ENCODE results near the gene EHHADH.
A peak's percentile ranks its signal among the peaks of the same experiment; 100 is the strongest.
"Not testable (repeated sequence)": the region's sequence is repeated elsewhere in the genome, so short reads cannot be mapped to it uniquely, and the experiment has no call there.

Gene EHHADH

DNA sequence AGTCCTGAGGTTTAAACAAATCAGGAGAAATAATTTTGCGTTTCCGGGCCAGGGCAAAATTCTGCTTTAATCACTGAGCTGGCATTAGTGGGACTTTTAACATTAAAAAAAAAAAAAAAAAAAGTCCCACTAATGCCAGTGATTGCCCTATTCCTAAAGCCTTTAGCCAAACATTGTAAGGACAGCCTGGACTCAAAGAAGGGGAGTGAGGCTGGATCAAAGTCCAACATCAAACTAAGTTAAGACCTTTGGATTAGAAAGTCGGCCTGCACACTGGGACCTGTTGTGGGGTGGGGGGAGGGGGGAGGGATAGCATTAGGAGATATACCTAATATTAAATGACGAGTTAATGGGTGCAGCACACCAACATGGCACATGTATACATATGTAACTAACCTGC is 716 bp downstream of the EHHADH start:
- not testable (repeated sequence) for DNase-seq (ENCODE audit: low read depth in 2 of 3, low spot score in 1 of 3)

DNA sequence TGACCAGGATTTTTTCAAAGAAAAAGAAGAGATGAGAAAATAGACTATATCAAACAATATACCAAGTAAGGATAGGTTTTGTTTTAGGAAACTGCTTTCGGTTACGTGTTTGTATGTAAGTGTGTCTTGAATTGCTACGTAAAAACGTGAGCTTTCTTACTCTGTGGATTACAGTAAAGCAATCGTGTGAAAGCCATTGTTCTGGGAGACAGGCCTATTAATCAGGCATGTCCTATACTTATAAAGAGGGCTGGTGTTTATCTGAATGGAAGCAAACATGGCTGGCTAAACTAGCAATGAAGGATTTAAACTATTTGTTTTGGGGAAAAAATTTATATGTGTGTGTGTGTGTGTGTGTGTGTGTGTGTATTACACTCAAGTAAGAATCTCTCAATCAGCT is 2.6 kb downstream of the EHHADH start:
- DNase-seq (ENCODE audit: low read depth in 2 of 3, low spot score in 1 of 3), result no peak

DNA sequence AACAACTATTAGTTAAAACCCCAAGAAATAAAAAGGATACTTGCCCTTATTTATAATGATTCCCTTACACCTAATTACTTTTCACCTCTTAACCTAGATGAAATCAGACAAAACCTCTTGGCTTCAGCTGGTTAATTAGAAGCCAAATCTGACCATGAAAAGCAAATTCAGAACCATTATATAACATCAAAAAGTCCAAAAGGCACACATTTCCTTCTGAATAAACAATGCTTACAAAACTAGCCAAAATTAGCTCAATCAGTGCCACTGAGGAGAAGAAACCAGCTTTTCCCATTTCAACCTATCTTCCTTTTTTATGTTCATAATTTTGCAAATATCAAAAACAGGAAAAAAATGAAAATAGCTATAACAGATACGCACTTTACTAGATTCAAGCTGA is 3.2 kb downstream of the EHHADH start:
- DNase-seq (ENCODE audit: low read depth in 2 of 3, low spot score in 1 of 3), result no peak

DNA sequence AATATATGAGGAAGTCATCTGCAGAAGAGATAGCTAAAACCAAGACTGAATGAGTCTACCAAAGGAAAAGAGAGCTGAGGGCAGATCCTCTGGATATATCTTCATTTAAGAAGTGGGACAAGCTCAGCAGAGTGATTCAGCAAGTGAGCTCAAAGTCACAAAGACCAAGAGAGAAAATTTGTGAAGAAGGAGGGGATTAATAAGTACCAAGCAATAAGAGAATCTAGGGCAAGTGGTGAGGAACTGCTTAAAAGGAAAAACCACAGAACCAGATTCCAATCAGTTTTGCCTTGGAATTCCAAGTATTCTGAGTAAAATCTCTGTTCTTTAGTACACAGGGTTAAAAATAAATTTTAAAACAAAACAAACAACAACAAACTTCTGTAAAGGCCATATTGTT is 3.6 kb downstream of the EHHADH start:
- DNase-seq (ENCODE audit: low read depth in 2 of 3, low spot score in 1 of 3), result no peak

DNA sequence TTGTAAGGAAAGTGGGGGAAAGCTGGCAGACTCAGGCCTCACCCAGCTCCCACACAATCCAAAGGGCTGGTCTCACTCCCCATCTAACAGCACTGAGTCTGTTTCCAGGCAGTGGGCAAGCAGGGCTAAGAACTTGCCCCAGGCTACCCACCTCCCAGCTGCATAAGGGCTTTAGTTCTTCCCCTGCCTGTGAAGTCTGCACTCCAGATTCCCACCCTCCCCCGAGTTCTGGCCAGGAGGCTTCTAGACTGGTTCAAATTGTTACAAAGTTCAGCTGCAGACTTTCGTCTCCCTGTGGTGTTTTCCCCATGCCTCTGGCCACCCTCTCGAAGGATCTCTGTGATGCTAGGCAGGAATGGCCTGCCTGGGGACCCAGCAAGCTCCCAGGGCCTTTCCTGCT is 11.2 kb downstream of the EHHADH start:
- no peak for DNase-seq (ENCODE audit: low read depth in 2 of 3, low spot score in 1 of 3)

DNA sequence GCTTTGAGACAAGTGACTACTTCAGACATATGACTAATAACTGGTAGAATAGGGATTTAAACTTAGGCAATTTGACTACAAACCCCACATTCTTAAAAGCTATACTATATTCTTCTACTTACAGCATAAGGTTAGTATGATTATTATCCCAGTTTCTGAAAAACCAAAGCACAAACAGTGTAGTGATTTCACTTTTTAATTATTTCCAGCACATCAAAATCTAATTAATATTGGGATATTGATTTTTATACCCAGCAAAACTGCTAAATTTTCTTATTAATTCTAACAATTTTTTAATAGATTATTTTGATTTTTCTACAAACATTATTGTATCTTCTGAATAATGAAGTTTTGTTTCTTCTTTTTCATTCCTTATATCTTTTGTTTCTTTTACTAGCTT is 16.9 kb downstream of the EHHADH start:
- DNase-seq (ENCODE audit: low read depth in 2 of 3, low spot score in 1 of 3), result no peak

DNA sequence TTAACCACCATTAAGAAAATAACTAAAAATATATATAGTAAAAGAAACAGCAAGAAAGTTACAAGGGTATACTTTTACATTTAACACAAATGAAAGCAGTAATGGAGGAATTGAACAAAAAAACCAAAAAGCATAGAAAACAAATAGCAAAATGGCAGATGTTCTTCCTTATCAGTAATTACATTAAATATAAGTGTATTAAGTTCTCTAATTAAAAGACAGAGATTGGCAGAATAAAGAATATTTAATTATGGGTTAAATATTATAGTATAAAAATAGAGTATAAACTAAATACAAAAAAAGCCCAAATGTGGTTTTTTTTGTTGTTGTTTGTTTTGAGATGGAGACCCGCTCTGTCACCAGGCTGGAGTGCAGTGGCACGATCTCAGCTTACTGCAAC is 20.5 kb downstream of the EHHADH start:
- no peak for DNase-seq (ENCODE audit: low read depth in 2 of 3, low spot score in 1 of 3)

DNA sequence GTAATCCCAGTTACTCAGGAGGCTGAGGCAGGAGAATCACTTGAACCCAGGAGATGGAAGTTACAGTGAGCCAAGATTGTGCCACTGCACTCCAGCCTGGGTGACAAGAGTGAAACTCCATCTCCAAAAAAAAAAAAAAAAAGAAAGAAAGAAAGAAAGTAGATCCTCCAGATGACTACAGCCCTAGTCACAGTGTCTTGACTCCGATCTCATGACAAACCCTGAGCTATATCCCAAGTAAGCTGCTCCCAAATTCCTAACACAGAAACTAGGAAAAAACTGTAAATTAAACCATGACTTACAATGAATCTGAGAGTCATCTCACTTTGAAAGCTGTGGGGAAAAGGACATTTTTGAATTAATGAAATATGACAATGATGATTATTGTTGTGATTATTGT is 27.3 kb downstream of the EHHADH start:
- DNase-seq (ENCODE audit: low read depth in 2 of 3, low spot score in 1 of 3), result not testable (repeated sequence)

DNA sequence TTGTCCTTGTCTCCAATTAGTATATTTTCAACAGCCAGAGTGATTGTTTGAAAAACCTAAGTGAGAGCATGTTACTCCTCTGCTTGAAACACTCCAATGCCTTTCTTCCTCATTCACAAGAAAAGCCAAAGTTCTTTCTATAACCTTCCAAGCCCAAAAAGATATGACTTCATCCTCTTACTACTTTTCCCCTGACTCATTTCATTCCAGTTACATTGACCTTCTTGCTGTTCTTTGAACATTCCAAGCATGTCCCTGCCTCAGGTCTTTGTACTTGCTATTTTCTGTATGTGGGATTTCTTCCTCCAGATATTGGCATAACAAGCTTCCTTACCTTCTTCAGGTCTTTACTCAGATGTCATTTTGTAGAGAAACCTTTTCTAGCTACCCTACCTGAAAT is 28.3 kb downstream of the EHHADH start:
- DNase-seq (ENCODE audit: low read depth in 2 of 3, low spot score in 1 of 3), result no peak

DNA sequence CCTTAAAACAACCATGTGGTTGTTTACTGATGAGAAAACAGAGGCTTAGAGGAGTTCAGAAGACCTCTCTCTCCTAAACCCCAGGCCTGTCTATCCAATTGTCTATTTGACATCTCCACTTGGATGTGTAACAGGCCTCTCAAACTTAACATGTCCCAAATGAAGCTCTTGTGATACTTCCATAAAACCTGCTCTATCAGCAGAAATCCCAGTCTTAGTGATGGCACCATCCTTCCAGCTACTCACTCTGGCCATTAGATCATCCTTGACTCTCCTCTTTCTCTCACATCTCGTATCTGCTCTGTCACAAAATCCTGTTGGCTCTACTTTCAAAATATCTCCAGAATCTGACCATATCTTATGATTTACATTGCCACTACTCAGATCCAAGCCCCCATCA is 28.8 kb downstream of the EHHADH start:
- DNase-seq (ENCODE audit: low read depth in 2 of 3, low spot score in 1 of 3), result no peak

DNA sequence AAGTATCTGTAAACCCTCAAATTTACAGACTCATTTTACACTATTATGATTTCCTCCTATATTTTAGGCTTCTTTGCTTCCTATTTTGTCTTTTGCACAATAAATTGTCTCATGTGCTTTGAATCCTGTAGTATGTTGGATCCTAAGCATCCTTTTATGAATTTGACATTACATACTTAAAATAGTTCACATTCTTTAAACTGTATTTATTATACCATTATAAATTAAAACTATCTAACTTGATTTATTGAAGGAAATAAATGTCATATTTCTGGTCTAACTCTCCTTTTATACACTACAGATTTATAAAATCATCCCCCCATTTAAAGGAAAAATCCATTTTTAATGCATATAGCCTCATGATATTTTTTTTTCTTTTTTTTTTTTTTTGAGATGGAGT is 32.6 kb downstream of the EHHADH start:
- no peak for DNase-seq (ENCODE audit: low read depth in 2 of 3, low spot score in 1 of 3)

DNA sequence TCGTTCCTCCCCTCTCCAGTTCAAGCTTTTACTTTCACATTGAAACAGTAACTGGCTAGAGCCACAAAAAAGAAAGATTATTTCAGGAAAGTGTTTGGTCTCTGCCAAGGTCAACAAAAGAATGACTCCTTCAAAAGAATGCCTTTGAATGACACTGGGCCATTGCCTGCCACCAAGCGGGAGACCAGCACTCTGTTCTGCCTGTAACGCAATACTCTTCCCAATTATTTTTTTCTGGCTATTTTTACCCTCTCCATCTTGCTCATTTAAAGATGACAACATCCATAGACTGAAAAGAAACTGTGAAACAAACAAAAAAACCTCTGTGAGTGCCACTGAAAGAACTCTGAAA is 37.3 kb downstream of the EHHADH start:
- no peak for DNase-seq (ENCODE audit: low read depth in 2 of 3, low spot score in 1 of 3)

DNA sequence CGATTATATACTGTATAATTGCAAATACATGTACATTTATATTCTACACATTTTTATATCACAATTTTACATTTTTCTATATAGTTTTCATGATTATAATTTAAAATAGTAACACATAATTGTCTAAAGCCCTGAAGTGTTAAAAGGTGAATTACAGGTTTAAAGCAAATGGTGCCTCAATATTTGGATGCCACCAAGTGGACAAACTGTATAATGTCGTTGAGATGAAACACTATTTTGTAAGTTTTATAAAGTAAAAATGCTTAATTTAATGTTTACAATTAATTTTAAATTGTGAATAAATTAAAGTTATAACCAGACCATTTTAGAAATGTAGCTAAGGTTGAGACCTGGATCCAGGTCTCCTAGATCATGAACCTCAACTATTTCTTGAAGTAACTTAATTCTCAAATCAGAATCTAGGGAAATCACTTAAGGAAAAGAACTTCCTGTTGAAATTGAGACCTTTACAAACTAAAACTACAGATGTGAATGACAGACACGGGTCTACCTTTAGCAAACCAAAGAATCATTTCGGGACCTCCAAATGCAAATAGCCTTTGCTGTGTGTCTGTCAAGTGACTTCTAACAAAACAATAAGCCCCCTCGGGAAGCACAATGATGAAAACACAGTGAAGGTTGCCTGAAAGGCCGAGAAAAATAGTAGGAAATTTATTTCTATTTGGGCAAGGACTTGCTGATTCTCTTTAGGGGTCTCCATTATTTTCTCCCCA is 37.8 kb downstream of the EHHADH start:
- peak in 1 of 3 donors; percentile 3 for DNase-seq (ENCODE audit: low read depth in 2 of 3, low spot score in 1 of 3)

DNA sequence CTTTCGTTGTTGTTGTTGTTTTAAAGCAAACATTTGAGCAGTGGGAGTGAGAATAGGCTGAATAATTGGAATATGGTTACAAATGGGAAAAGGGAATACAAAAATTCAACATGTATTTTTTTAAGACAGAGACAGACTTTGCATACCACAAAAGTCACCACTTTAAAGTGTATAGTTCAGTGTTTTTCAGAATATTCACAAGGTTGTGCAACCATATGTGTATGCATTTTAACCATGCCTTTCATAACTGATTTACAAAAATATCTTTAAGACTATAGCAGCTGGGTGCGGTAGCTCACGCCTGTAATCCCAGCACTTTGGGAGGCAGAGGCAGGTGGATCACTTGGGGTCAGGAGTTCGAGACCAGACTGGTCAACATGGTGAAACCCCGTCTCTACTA is 41.3 kb downstream of the EHHADH start:
- no peak for DNase-seq (ENCODE audit: low read depth in 2 of 3, low spot score in 1 of 3)

DNA sequence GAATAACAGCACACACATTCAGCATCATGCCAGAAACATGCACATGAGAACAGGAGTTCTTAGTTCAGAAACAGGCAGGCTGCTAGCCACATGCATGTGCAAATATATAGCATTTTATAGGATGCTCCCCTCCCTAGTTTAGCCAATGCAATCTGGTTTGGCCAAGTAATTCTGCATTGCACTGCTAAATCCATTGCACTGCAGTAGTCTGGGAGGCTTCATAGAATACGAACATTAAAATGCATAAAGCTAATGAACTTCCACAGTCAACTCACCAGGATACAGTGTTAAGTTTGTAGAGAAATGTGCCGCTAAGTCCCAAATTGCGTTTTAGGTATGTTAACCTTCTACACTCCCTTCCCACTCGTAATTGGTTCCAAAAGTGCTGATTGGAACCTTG is 41.8 kb downstream of the EHHADH start:
- no peak for DNase-seq (ENCODE audit: low read depth in 2 of 3, low spot score in 1 of 3)

DNA sequence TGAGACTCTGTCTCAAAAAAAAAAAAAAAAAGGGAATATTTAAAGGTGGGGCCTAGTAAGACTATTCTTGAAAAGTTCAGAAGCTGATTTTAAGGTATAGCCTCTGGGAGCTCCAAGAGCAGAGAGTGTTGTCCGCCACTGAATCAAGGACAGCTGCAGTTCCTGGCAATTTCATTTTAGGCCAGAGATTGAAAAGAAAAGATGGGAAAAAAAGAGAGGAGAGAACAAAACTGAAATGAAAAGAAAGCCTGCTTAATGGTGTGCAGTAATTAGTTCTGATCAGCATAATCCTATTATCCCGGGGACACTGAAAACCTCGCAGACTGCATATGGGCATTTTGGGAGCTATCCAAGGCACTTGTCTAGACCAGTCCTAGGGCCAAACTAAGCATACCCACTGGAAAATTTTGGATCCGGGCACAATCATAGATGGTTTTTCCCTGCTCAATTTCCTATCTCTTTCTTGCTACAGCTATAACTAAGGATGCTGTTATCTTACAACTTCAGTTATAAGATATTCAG is 43.2 kb downstream of the EHHADH start:
- no peak for DNase-seq (ENCODE audit: low read depth in 2 of 3, low spot score in 1 of 3)

DNA sequence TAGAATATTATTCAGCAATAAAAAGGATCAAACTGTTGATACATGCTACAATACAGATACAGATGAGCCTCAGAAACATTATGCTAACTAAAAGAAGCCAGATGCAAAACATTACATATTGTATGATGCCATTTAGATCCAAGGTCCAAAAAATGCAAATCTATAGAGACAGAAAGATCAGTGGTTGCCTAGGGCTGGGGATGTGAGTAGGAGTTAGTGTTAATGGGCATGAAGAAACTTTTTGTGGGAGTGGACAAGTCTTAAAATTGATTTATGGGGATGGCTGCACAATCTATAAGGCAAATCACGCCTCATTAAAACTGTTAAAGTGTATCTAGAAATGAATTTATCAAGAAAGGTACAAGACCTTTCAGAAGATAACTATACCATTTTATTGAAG is 45.0 kb downstream of the EHHADH start:
- DNase-seq (ENCODE audit: low read depth in 2 of 3, low spot score in 1 of 3), result no peak

DNA sequence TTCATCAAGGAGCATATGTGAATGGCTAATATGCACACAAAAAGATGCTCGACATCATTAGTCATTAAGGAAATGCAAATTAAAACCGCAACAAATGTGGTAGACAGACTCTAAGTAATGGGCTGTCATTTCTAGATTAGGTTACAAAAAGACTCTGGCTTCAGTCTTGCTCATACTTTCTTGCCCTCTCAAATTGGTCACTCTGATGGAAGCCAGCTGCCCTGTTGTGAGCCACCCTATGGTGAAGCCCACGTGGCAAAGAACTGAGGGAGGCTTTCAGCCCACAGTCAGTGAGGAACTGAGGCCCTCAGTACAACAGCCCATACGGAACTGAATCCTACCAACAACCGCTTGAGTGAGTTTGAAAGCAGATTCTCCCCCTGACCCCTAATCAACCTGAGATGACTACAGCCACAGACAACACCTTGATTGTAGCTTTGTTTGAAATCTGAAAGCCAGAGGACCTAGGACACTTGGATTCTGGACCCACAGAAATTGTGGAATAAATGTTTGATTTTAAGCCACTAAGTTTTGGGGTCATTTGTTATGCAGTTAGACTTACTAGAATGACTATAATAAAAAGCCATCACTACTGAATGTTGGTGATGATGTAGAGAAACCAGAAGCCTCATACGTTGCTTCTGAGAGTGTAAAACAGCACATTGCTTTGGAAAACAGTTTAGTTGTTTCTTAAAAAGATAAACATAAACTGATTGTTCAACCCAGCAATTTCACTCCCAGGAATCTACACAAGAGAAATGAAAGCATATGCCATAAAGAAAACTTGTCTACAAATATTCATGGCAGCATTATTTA is 45.7 kb downstream of the EHHADH start:
- DNase-seq (ENCODE audit: low read depth in 2 of 3, low spot score in 1 of 3), result no peak

DNA sequence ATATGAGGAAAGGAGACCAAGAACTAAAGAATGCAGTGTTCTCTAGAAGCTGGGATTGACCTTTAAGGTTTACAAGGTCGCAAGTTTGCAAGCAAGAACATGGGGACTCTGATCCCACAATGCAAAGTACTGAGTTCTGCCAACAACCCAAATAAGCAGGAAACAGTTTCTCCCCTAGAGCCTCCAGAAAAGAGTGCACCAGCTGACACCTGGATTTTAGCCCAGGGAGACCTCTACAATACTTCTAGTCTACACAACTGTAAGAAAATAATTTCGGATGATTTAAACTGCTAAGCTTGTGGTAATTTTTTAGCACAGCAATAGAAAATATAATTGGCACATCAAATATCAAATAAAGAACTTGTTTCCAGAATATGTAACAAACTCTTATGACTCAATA is 46.4 kb downstream of the EHHADH start:
- DNase-seq (ENCODE audit: low read depth in 2 of 3, low spot score in 1 of 3), result no peak

DNA sequence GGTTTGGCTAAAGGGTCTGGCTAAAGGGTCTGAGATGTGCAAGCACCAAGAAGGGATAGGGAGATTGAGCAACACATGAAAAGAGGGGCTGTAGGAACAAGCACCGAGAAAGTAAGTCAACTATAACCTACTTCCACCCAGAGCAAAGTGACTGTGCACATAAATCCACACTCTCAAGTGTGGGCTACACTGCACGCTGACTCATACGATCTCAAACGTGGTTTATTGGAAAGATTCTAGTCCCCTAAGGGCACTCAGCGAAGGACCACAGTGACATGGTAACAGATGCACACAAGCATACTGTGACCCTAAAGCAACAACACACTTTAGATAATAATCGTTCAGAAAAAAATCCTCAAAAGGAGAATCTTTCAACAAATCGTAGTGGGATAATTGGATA is 48.0 kb downstream of the EHHADH start:
- no peak for DNase-seq (ENCODE audit: low read depth in 2 of 3, low spot score in 1 of 3)

DNA sequence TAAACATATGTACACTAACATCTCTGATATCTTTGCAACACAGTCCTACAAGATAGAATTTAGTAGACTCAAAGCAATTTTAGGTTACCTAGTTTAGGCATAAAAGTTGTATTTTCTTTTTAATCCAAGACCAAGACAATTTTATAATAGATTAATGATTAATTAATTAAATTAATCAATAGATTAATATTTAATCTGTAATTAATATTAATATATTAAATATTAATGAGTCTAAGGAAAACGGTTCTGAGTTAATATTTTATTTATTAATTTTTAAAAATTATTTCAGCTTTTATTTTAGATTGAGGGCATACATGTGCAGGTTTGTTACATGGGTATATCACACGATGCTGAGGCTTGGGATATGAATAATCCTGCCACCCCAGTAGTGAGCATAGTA is 49.0 kb downstream of the EHHADH start:
- DNase-seq (ENCODE audit: low read depth in 2 of 3, low spot score in 1 of 3), result no peak

DNA sequence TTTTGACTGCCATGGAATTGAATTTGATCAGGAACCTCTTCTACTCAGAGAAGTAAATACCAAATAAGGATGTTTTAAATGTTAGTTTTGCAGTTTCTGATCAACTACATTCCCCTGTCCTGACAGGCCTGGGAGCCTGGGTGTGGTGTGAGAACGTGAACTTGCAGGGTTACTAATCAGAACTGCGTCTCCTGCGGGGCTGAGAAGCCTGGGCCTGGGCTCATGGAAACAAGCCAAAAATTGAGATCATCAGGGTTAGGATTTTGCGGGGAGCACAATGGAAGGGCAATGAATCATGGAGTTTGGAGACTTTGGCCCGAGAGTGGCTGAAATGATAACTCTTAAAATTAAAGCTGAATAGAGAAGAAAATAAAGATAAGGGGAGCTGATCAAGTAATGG is 53.2 kb downstream of the EHHADH start:
- DNase-seq (ENCODE audit: low read depth in 2 of 3, low spot score in 1 of 3), result no peak

DNA sequence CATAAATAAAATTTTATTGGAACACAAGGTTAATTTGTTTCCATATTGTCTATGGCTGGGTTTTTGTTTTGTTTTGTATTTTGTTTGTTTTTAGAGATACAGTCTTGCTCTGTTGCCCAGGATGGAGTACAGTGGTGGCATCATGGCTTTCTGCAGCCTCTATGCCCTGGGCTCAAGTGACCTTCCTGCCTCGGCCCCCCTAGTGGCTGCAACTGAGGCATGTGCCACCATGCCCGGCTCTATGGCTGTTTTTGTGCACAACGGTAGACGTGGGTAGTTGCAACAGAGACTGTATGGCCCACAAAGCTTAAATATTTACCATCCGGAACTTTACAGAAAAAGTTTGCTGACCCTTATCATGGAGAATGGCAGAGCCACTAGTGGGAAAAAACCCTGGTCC is 54.2 kb downstream of the EHHADH start:
- no peak for DNase-seq (ENCODE audit: low read depth in 2 of 3, low spot score in 1 of 3)
